ENCODE results near the gene PRR33.
"Not testable (repeated sequence)": the region's sequence is repeated elsewhere in the genome, so short reads cannot be mapped to it uniquely, and the experiment has no call there.

GRCh38 chr11:1874441-1875092 lies 17.1 kb downstream of the PRR33 start:
- TF ChIP-seq POLR2AphosphoS5, POLR2A (IDR thresholded peaks at IDR 0.05; ENCODE audit: low read depth, low read length): not testable (repeated sequence)
